GM12878 (cell line): Measurements from ENCODE around the gene CDCA5. TPM values are rescaled to one million over a fixed set of nuclear protein-coding genes. Genes with fewer than 3 reads are reported as not detected.

ENCODE experiments used
- ATAC-seq: fragments of 200-7000 bp; cut with Tn5 transposase; 3 replicates; pipeline ENCODE4 v1.9.1; 2020; ENCODE audit warnings: mild to moderate bottlenecking, moderate library complexity
- BruUV-seq: library from RNA; stranded (reverse); fragments of 400-500 nt; replicated peaks from 2 replicates; lab custom pipeline; 2021; lab: Mats Ljungman, UMichigan
- CTCF ChIA-PET: fragments of 300-600 bp; sonication (Branson Sonifier 250); formaldehyde crosslinking; extraction: SDS; loops from one replicate; lab custom pipeline; 2021; ENCODE audit warnings: inconsistent platforms; lab: Yijun Ruan, JAX
- POLR2A ChIA-PET: fragments of 350-600 bp; formaldehyde crosslinking; extraction: SDS; loops from one replicate; lab custom pipeline; 2021; ENCODE audit warnings: inconsistent platforms; lab: Charles Lee
- RAD21 ChIA-PET: fragments of 300-600 bp; sonication (Branson Sonifier 250); formaldehyde crosslinking; loops from one replicate; lab custom pipeline; 2023; ENCODE audit warnings: antibody characterized with exemption; ENCODE audit not compliant: unreplicated experiment; lab: Charles Lee
- SMC1A ChIA-PET: fragments of 300-600 bp; sonication (Branson Sonifier 250); formaldehyde crosslinking; loops from one replicate; lab custom pipeline; 2023; ENCODE audit not compliant: unreplicated experiment, uncharacterized antibody; lab: Charles Lee
- DNase-seq: peaks from one replicate; pipeline ENCODE4 v3.0.0-alpha.2; 2011; ENCODE audit warnings: low read depth, low spot score
- FAIRE-seq: peaks from 3 replicates; lab custom pipeline; 2011; peaks lifted over from hg19 to GRCh38; lab: Jason Lieb, UNC
- H2AFZ ChIP-seq: 2 replicates; pipeline ENCODE4 v1.6.0; 2011; ENCODE audit warnings: low read depth, low read length, control low read depth; ENCODE audit not compliant: control insufficient read depth
- H3K27ac ChIP-seq: 2 replicates; pipeline ENCODE4 v1.5.1; 2011; ENCODE audit warnings: control low read depth; ENCODE audit not compliant: control insufficient read depth, insufficient read depth
- H3K27me3 ChIP-seq, 2 experiments: replicated peaks in 1 of 2; 2 replicates each; pipeline versions ENCODE4 v1.6.0 to v1.6.1; 2011; ENCODE audit warnings: low read length in 1 of 2; ENCODE audit not compliant: control insufficient read depth in 2 of 2, insufficient read depth in 2 of 2
- H3K36me3 ChIP-seq, 2 experiments: 2 replicates each; pipeline ENCODE4 v1.5.1; 2011; ENCODE audit warnings: low read length in 1 of 2; ENCODE audit not compliant: control insufficient read depth in 2 of 2, insufficient read depth in 2 of 2
- H3K4me1 ChIP-seq: 2 replicates; pipeline ENCODE4 v1.6.1; 2011; ENCODE audit warnings: mild to moderate bottlenecking, low read length, moderate library complexity, mixed read lengths; ENCODE audit not compliant: control insufficient read depth, insufficient read depth
- H3K4me2 ChIP-seq: 2 replicates; pipeline ENCODE4 v1.6.0; 2011; ENCODE audit warnings: control low read depth; ENCODE audit not compliant: control insufficient read depth, insufficient read depth
- H3K4me3 ChIP-seq: fragments of 200-600 bp; sonication (generic); 2 replicates; pipeline ENCODE4 v1.5.1; 2016
- H3K79me2 ChIP-seq: 2 replicates; pipeline ENCODE4 v1.6.0; 2011; ENCODE audit warnings: low read length; ENCODE audit not compliant: control insufficient read depth, insufficient read depth
- H3K9ac ChIP-seq: 2 replicates; pipeline ENCODE4 v1.8.0; 2011; ENCODE audit warnings: low read length, control low read depth, mixed read lengths; ENCODE audit not compliant: control insufficient read depth, insufficient read depth
- H3K9me3 ChIP-seq: replicated peaks from 3 replicates; pipeline ENCODE4 v1.5.1; 2011; ENCODE audit warnings: mild to moderate bottlenecking, low read length; ENCODE audit not compliant: control insufficient read depth, insufficient read depth
- H4K20me1 ChIP-seq: 2 replicates; pipeline ENCODE4 v1.6.0; 2011; ENCODE audit not compliant: control insufficient read depth, insufficient read depth
- E2F8 ChIP-seq: fragments of 450-650 bp; IDR thresholded peaks from 2 replicates; pipeline ENCODE4 v1.6.1; 2018; ENCODE audit warnings: mild to moderate bottlenecking, low read depth, moderate library complexity; ENCODE audit not compliant: partially characterized antibody
- HCFC1 ChIP-seq: fragments of 150-350 bp; IDR thresholded peaks from 2 replicates; pipeline ENCODE4 v1.6.1; 2014; ENCODE audit warnings: low read length
- HDAC2 ChIP-seq: fragments of 200-600 bp; sonication (generic); IDR thresholded peaks from 2 replicates; pipeline ENCODE4 v1.6.1; 2017
- PBX3 ChIP-seq: IDR thresholded peaks from 2 replicates; pipeline ENCODE4 v1.6.1; 2011; ENCODE audit warnings: mild to moderate bottlenecking, low read depth, low read length, moderate library complexity; ENCODE audit not compliant: insufficient replicate concordance
- POLR2AphosphoS5 ChIP-seq: IDR thresholded peaks from 2 replicates; pipeline ENCODE4 v1.6.1; 2011; ENCODE audit warnings: mild to moderate bottlenecking, low read length, inconsistent platforms
- REST ChIP-seq: IDR thresholded peaks from 2 replicates; pipeline ENCODE4 v1.6.1; 2012; ENCODE audit warnings: mild to moderate bottlenecking, low read depth, low read length
- SMAD5 ChIP-seq: IDR thresholded peaks from 2 replicates; pipeline ENCODE4 v1.6.1; 2016; ENCODE audit warnings: antibody characterized with exemption, low read depth
- TCF12 ChIP-seq: IDR thresholded peaks from 2 replicates; pipeline ENCODE4 v1.6.1; 2011; ENCODE audit warnings: low read depth, mild to moderate bottlenecking, low read length
- ZNF24 ChIP-seq: fragments of 450-650 bp; IDR thresholded peaks from 2 replicates; pipeline ENCODE4 v1.6.1; 2017; ENCODE audit warnings: antibody characterized with exemption, mild to moderate bottlenecking
- ZNF622 ChIP-seq: fragments of 450-650 bp; IDR thresholded peaks from 2 replicates; pipeline ENCODE4 v1.6.1; 2017; ENCODE audit warnings: mild to moderate bottlenecking, inconsistent platforms
- WGBS: methylation state at CpG from one replicate; pipeline ENCODE4 v1.1.6; 2016; ENCODE audit warnings: low lambda C conversion rate; ENCODE audit not compliant: insufficient replicate concordance, insufficient coverage; ENCODE audit errors: missing lambda C conversion rate; 5-methylcytosine and 5-hydroxymethylcytosine counted together
- in situ Hi-C: fragments of 300-500 bp; cut with MboI; formaldehyde crosslinking; loops from 9 replicates; pipeline ENCODE4 v1.14.3; 2018; ENCODE audit warnings: mixed read lengths
- intact Hi-C: fragments of 100-400 bp; cut with micrococcal nuclease; formaldehyde crosslinking; loops from one replicate; pipeline ENCODE4 v1.14.2; 2022; ENCODE audit not compliant: unreplicated experiment
- polyA plus RNA-seq, 11 experiments: library from polyadenylated mRNA; depleted of rRNA in 4 of 11; unstranded in 6 of 11; stranded (reverse) in 5 of 11; fragments of >200 nt; fragmentation: Nextera tagmentation in 4 of 11; fragmentation: Illumina TruSeq in 1 of 11; extraction: Ambion mirVana in 4 of 11; extraction: Trizol in 1 of 11; gene quantifications; 1 replicate in 1 of 11; 2 replicates in 10 of 11; pipeline versions ENCODE4 v1.2.1 to v1.2.3, GENCODE V29; 2011 to 2016; ENCODE audit warnings: inconsistent platforms in 2 of 11, missing spikeins in 2 of 11, low read depth in 1 of 11
- total RNA-seq, 4 experiments: library from RNA; depleted of rRNA in 3 of 4; stranded (reverse); fragments of >200 nt in 3 of 4; fragmentation: Illumina TruSeq in 1 of 4; extraction: Trizol in 1 of 4; gene quantifications; 2 replicates each; pipeline versions ENCODE4 v1.2.1 to v1.2.3, GENCODE V29; 2013 to 2021

CDCA5 gene
- total and polyA plus RNA-seq, 10 of the 15 experiments (the other 5 are each of a cell fraction or from before 2014, with no cell fraction given): 21.2 to 107 (median 64.9) TPM

GRCh38 chr11:65065851-65066250, 18.0 kb downstream of the CDCA5 start:
- no peaks in the 10 kb centered on the region for H3K27me3 ChIP-seq
- ChIA-PET RAD21 (no interaction called here), POLR2A (no interaction called here), CTCF (no interaction called here), SMC1A (interaction anchor here (0.6 to 1.0 kb wide), 2 partner anchors 17 to 266 kb away, joined by 3 to 4 read pairs; partner anchors contain the start of gene CDCA5)
- H3K4me1 ChIP-seq: peaks cover 6% of the 10 kb centered on the region
- H3K27ac ChIP-seq: no peak overlapping the region
- DNase-seq (no peak), ATAC-seq (no peak), FAIRE-seq (no peak)
- H3K4me3 ChIP-seq: no peak overlapping the region
- no peak for TF ChIP-seq E2F8
- TF ChIP-seq PBX3: no peak
- TF ChIP-seq SMAD5: no peak
- no peak for TF ChIP-seq TCF12
- TF ChIP-seq HDAC2: no peak
- no peak for TF ChIP-seq POLR2AphosphoS5
- TF ChIP-seq HCFC1: no peak
- no peak for TF ChIP-seq ZNF622
- no peak for TF ChIP-seq ZNF24
- TF ChIP-seq REST: no peak
- H3K9ac ChIP-seq: no peak overlapping the region
- no peaks in the 10 kb centered on the region for H3K36me3 ChIP-seq
- no TSS peak for BruUV-seq
- H3K4me2 ChIP-seq: no peak overlapping the region
- intact Hi-C loops (no loop called here), in situ Hi-C loops (no loop called here)
- no peaks in the 10 kb centered on the region for H3K9me3 ChIP-seq
- no peaks in the 10 kb centered on the region for H4K20me1 ChIP-seq
- no peak overlapping the region for H2AFZ ChIP-seq
- no peaks in the 10 kb centered on the region for H3K79me2 ChIP-seq
- WGBS: 47% methylated on average over 6 of the region's 7 CpGs
